NCI-H82 (cell line): ENCODE measurements around the gene LRRC57.
"Not testable (repeated sequence)": the region's sequence is repeated elsewhere in the genome, so short reads cannot be mapped to it uniquely, and the experiment has no call there.

Source experiments
- DNase-seq: peaks from one replicate; lab custom pipeline; 2025; lab: John Stamatoyannopoulos, UW

Gene LRRC57

GRCh38 chr15:42548249-42549031, at the start of gene LRRC57, which contains the start of gene HAUS2:
Gene LRRC57, minus strand, starts transcription at chr15:42548793. Its CDS starts 359 bp downstream, at chr15:42548434.
Gene HAUS2, plus strand, starts transcription at chr15:42548838. Its CDS starts 35 bp downstream, at chr15:42548873.
- DNase-seq = peak; percentile 93

GRCh38 chr15:42595626-42596240, 47.1 kb upstream of the LRRC57 start:
- no peak for DNase-seq

- no peak for DNase-seq
These were observed 45.5 kb upstream of the LRRC57 start for GRCh38 chr15:42594095-42594494.

GRCh38 chr15:42593143-42593542, 44.5 kb upstream of the LRRC57 start:
- DNase-seq = no peak

GRCh38 chr15:42592716-42593115, 44.1 kb upstream of the LRRC57 start:
- DNase-seq = no peak

GRCh38 chr15:42591238-42591934, 42.8 kb upstream of the LRRC57 start:
- DNase-seq = peak; percentile 17

- no peak for DNase-seq
These were observed 42.1 kb upstream of the LRRC57 start for GRCh38 chr15:42590619-42591237.

GRCh38 chr15:42584031-42584765, 35.6 kb upstream of the LRRC57 start:
- no peak for DNase-seq

- no peak for DNase-seq
These were observed 34.2 kb upstream of the LRRC57 start for GRCh38 chr15:42582569-42583375.

- DNase-seq = peak; percentile 88
These were observed 32.7 kb upstream of the LRRC57 start for GRCh38 chr15:42581272-42581730.

GRCh38 chr15:42578984-42579537, 30.5 kb upstream of the LRRC57 start:
- DNase-seq = no peak

GRCh38 chr15:42577514-42578031, 29.0 kb upstream of the LRRC57 start:
- DNase-seq = peak; percentile 74

GRCh38 chr15:42576776-42577175, 28.2 kb upstream of the LRRC57 start:
- DNase-seq = peak; percentile 38

GRCh38 chr15:42576040-42576594, 27.5 kb upstream of the LRRC57 start:
- DNase-seq = peak; percentile 72

GRCh38 chr15:42575188-42576039, 26.8 kb upstream of the LRRC57 start, which contains the start of gene STARD9:
Gene STARD9, plus strand, starts transcription at chr15:42575606. Its CDS starts 110 bp downstream, at chr15:42575716.
- peak; percentile 100 for DNase-seq

GRCh38 chr15:42558739-42559138, 10.1 kb upstream of the LRRC57 start:
- no peak for DNase-seq

- DNase-seq = not testable (repeated sequence)
These were observed 8.1 kb upstream of the LRRC57 start for GRCh38 chr15:42556550-42557207.

GRCh38 chr15:42553554-42553953, 5.0 kb upstream of the LRRC57 start:
- DNase-seq = no peak
